ENCODE results near the gene PPP1R10.

- TF ChIP-seq CTCF (IDR thresholded peaks at IDR 0.05) (no peak), POLR2A (IDR thresholded peaks at IDR 0.05) (no peak)
Measured at GRCh38 chr6:30599625-30600324, 17.3 kb downstream of the PPP1R10 start.

All from breast epithelium (tissue), 3 donors.